HG03378 (cell line): Measurements from ENCODE around the gene ALKAL2.

Experiments used
- ATAC-seq: cut with Tn5 transposase; IDR thresholded peaks from one replicate; pipeline ENCODE4 v1.9.1; 2021; ENCODE audit warnings: mild to moderate bottlenecking, moderate library complexity; ENCODE audit not compliant: unreplicated experiment

ALKAL2 gene

GRCh38 chr2:295090-295489 is 7.2 kb upstream of the ALKAL2 start:
- no peak for ATAC-seq

- no peak for ATAC-seq
These were observed 2.3 kb upstream of the ALKAL2 start for GRCh38 chr2:290090-290722.

- ATAC-seq, result no peak
These were observed 1.6 kb upstream of the ALKAL2 start for GRCh38 chr2:289362-290089.

- ATAC-seq, result no peak
These were observed 969 bp upstream of the ALKAL2 start for GRCh38 chr2:288758-289361.

- ATAC-seq, result no peak
These were observed 413 bp downstream of the ALKAL2 start for GRCh38 chr2:287471-287885.

GRCh38 chr2:286774-287392 is 1.0 kb downstream of the ALKAL2 start:
- ATAC-seq, result no peak

GRCh38 chr2:286035-286434 is 1.9 kb downstream of the ALKAL2 start:
- ATAC-seq, result no peak

- ATAC-seq, result no peak
These were observed 2.4 kb downstream of the ALKAL2 start for GRCh38 chr2:285531-285930.

GRCh38 chr2:284896-285492 is 2.9 kb downstream of the ALKAL2 start:
- no peak for ATAC-seq

- no peak for ATAC-seq
These were observed 3.7 kb downstream of the ALKAL2 start for GRCh38 chr2:283996-284794.

- no peak for ATAC-seq
These were observed 5.3 kb downstream of the ALKAL2 start for GRCh38 chr2:282371-283263.

GRCh38 chr2:281381-281780 is 6.5 kb downstream of the ALKAL2 start:
- no peak for ATAC-seq

GRCh38 chr2:280650-281110 is 7.2 kb downstream of the ALKAL2 start:
- ATAC-seq, result no peak

- ATAC-seq, result no peak
These were observed 7.8 kb downstream of the ALKAL2 start for GRCh38 chr2:279956-280649.

GRCh38 chr2:279366-279765 is 8.5 kb downstream of the ALKAL2 start:
- ATAC-seq, result no peak

- ATAC-seq, result no peak
These were observed 9.0 kb downstream of the ALKAL2 start for GRCh38 chr2:278927-279320.

GRCh38 chr2:278312-278926 is 9.5 kb downstream of the ALKAL2 start:
- ATAC-seq, result no peak

- ATAC-seq, result peak; percentile 98
These were observed 12.4 kb downstream of the ALKAL2 start for GRCh38 chr2:275466-275865.
